Stimulated activated CD8-positive, alpha-beta memory T cell treated with anti-CD3 and anti-CD28 coated beads, Interleukin-15, amount 100 ng/mL, for 24 hours (primary cell): ENCODE data around the gene MED13L.
"Not testable (repeated sequence)": the region's sequence is repeated elsewhere in the genome, so short reads cannot be mapped to it uniquely, and the experiment has no call there.

Experiments
- DNase-seq: peaks from one replicate; pipeline ENCODE4 v3.0.0-alpha.2; 2020; ENCODE audit warnings: low read depth

MED13L gene

GRCh38 chr12:116303929-116304328, 26.4 kb upstream of the MED13L start:
- no peak for DNase-seq

- DNase-seq = no peak
These were observed 25.6 kb upstream of the MED13L start for GRCh38 chr12:116303066-116303465.

DNA sequence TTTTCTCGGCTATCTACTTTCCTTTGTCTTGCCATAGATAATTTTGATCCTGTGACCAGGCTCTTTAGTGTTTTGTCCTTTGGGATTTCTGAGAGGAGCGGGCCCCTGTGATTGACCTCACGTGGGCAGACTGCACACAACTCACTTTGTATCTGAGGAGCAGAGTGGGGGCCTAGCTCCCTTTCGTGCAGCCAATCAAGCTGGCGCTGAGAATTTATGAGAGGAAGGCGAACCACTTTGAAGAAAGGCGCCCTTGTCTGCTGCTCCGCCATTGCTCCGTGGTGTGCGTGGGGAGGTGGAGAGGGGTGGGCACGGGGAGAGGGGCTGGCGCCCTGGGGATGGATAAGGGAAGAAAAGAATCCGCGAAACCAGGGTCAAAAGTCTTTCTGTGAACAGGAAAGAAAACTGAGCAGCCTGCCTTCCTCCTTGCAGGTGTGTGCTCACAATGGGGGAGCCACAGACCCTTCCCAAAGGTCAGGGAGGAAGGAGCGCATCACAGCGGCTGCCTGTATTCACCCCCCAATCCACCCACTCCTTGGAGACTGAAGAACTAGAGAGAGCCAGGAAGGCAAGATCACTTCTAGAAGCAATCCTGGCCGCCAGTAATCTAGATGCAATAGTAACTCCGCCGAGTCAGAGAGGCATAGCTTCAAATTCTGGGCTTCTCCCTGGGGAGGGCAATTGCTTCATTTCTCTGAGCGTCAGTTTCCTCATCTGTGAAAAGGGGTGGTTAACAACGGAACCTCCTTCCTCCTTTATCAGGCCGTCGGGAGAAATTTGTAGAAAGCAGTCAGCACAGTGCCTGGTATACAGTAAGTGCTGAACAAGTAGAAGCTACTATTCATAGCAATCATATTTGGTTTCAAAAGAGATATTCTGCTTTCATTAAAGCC, 24.9 kb upstream of the MED13L start:
- no peak for DNase-seq

DNA sequence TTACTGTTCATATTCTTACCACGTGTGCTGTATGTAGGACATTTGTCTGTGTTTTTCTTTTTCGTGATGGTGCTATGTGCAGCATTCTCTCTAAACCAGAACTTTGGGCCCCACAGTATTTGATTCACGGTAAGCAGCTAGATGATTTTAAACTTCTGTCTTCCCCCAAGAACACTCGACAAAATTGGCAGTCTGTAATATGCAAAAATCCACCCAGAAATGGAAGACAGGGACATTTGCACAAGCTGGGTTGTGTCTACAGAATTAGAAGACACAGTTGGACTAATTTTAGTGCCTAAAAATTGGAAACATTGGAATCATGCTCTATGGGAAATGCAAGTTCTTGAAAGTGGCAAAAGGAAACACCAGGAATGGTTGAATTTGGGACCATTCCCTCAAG, 24.1 kb upstream of the MED13L start:
- DNase-seq = no peak

DNA sequence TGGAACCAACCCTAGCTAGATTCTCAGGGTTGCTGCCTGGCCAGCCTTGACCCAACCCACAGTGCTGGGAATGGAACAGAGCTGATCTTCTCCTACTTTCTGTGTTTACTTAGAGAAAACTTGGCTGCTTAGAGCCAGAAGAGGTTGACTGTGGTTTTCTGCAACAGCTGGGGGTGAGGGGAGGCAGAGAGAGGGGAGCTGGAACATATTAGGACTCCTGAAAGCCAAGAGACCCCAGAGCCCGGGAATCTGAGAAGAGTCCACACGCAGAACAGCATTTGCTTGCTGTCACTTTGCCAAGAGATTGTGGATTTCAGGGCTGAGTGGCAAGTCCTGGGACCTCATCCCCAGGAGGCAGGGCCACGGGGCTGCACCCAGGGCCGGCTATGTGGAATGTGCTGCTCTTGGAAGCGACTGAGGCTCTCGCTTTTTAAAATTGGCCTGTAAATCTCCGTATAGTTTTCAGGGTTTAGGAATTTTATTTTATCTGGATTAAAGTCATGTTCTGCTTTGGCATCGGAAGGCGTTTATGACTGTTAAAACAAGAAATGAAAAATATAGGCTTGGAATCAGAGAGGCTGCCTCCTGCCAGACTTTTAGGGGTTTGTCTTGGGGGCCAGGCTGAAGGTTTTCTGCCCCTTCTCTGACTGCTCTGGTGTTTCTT, 22.3 kb upstream of the MED13L start:
- DNase-seq = no peak

GRCh38 chr12:116299064-116299463, 21.6 kb upstream of the MED13L start:
- DNase-seq = no peak

DNA sequence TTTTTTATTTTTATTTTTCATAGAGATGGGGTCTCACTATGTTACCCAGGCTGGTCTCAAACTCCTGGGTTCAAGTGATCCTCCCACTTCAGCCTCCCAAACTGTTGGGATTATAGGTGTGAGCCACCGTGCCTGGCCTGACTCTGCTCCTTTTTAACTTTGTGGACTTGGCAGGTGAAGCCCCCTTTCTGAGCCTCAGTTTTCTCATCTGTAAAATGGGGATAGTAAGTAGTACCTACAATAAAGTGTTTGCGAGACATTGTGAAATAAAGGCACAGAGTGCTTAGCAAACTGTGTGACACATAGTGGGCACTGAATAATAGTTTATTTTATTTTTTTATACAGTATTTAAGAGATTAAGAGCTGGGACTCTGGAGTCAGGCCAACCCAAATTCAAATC, 21.1 kb upstream of the MED13L start:
- DNase-seq = no peak

DNA sequence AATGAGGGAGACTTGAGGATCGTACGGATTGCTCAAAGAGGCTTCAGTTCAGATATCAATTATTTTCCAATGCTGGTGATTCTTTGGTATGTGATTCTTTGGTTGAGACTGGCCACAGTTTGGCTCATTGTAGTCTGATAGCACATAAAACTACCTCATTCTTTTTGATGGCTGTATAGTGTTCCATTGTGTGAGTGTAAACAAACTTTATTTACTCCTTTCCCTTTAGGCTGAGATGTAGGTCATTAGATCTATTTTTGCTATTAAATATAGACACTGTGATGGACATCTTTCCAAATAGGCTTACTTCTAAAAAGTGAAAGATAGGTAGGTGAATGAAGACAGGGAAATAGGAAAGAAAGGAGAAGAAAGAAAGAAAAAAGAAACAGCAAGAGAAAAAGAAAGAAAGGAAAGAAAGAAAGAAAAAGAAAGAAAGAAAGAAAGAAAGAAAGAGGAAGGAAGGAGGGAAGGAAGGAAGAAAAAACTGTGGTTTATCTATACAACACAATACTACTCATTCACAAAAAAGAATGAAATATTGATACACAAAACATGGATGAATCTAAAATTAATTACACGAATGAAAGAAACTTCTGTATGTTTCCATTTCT, 19.8 kb upstream of the MED13L start:
- no peak for DNase-seq

DNA sequence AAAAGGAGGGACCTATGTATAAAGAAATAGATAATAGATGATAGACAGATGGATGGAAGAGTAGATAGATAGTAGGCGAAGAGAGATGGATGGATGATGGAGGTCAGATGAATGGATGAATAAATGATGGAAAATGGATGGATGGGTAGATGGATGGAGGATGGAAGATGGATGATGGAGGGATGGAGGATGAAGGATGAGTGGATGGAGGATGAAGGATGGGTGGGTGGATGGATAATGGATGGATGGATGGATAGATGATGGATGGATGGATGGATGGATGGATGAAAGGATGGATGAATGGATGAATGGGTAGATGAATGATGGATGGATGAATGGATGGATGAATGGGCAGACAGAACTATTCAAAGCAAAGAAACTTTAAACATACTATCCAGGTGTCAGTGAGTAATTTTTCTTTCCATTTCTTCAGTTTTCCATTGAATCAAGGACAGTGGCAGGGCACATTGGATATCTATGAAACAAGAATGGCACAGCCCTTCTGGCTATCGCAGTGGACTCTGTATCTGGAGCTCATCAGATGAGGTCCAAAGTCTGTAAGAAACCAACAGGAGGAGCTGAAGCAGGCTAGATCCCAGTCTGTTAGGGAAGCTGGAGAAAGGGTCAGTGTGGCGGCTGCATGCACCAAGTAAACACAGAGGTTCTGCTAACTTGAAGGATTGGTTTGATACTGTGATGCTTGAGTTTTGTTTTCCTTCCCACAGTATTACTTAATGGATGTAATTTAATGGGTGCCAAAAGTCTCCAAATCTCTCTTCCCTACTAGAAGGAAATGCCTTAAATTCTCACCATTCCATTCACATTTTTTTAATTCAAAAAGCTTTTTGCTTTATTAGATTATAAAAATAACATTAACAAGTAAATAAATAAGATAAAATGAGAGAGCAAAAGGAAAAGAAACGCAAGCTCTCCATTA, 18.1 kb upstream of the MED13L start:
- no peak for DNase-seq

DNA sequence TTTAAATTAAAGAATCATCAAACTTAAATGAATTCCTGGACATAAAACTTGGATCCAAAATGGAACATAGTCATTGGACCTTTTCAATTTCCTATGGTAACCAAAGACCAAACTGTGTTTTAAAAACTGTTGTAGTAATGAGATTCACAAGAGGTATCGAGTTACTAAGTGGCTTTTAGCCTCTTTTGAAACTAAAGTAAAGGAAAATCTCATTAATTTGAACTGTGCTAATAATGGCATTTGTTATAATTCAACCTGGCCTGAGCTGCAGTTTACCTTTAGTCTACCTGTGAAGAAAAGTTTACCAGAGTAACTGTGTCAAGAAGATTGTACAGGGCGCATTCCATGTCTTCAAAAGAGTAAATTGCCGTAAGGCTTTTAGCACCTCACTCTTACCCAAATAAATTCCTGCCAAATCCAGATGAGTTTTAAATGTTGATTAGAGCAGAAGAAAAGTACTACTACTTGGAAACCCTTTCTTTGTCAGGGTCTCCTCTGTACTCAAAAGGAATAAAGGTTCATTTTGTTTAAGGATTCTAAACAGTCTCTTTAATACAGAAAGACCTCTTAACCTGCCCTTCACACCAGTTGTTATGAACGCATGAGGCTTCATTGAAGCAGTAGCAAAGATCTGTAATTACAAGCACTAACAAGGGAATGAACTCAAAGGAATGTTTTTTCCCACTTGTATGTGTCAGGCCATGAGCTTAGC, 17.1 kb upstream of the MED13L start:
- DNase-seq = no peak

- no peak for DNase-seq
These were observed 16.4 kb upstream of the MED13L start for GRCh38 chr12:116293687-116294453.

DNA sequence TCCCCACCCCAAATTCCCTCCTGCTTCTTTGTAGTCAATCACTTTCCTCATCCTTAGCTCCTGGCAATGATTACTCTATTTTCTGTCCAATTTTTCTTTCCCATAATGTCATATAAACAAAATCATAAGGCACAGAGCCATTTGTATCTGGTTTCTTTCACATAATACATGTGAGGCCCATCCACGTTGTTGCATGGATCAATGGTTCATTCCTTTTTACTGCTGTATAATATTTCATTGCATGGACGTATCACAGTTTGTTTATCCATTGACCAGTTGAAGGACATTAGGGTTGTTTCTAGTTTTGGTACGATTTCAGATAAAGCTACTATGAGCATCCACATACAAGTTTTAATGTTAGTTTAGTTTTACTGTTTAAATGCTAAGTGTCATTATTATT, 13.7 kb upstream of the MED13L start:
- no peak for DNase-seq

- DNase-seq = no peak
These were observed 11.2 kb upstream of the MED13L start for GRCh38 chr12:116288735-116289134.

DNA sequence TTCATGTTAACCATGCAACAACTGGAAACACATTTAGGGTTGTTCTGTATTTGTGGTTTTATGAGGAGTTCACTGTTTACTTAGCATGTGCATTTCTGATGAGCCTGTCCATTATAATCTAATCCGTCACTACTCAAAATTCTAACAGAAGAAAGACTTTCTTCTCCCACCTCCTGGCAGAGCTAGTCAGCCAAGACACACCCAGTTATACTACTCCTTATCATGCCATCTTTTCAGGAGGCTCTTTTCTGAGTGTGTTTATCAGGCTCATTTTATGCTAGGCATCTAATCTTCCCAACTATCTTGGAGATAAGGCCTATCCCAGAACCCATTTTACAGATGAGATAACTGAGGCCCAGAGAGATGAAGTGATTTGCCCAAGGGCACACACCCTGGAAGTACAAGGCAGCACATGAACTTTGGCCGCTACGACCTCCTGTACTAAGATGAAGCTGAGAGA, 10.4 kb upstream of the MED13L start:
- no peak for DNase-seq

DNA sequence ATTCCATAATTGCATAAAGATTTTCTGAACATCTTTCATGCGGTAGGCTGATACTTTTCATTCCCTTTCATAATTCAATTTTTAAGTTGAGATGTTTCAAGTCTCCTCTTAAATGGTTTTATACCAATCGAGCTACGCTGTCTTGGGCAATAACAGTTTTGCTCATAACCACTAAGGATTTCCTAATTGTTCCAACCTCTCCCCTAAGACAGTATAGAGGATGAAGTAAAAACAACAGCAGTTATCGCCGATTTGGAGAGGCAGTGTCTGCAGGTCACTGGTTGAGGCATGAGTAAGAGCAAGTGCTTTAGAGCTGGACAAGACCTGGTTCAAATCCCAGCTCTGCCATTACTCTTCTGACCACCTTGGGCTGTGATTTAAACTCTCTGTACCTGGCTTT, 6.9 kb upstream of the MED13L start:
- DNase-seq = no peak

GRCh38 chr12:116283881-116284280, 6.4 kb upstream of the MED13L start:
- not testable (repeated sequence) for DNase-seq

DNA sequence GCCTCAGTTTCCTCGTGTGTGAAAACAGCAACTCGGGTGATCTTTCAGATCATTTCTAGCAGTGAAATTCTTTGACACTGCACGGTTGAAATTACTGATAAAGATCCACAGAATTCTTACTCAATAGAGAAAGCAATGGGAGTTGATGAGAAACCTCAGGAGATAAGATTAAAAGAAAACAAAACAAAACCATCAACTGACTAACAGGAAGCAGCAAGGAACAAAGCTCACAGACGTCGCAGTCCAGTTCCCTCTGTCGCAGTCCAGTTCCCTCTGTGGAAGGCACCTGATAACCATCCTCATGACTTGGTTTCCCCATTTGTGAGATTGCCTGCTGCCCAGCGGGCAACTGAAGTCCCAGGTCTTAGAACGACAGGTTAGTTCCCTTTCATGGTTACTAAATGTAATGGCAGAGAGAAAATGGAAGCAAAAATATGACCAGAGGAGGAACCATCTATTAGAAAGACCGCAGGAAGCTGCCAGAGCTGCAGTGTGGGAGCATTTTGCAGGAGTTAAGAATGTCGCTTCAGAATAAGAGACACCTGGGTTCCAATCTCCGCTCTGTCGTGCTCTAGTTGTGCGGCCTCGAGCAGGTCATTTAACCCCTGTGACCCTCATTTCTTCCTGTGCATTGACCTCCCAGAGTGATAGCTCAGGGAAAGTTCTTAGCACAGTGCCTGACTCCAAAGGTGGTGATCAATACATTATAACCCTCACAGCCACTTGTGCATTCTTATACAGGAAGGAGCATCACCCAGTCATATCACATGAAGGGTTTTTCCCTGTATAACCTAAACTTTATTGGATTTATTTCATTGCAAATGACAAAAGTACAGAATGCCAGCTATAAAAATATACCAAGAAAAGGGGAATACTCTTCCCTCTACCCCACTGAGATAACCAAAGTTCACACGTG, 5.1 kb upstream of the MED13L start:
- DNase-seq = no peak

GRCh38 chr12:116280595-116281290, 3.2 kb upstream of the MED13L start:
- no peak for DNase-seq

DNA sequence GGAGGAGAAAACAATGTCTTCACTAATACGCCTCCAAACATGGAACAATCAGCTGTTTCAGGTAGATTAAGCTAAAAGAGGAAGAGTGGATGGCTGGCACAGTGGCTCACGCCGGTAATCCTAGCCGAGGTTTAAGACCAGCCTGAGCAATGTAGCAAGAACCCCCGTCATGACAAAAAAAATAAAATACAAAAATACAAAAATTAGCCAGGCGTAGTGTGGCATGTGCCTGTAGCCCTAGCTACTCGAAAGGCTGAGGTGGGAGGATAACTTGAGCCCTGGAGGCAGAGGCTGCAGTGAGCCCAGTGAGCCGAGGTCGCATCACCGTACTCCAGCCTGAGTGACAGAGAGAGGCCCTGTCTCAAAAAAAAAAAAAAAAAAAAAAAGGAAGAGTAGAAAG, 1.2 kb upstream of the MED13L start:
- no peak for DNase-seq
